ENCODE data around the gene STAMBPL1. TPM values are rescaled to one million over a fixed set of nuclear protein-coding genes. Genes with fewer than 3 reads are reported as not detected.

STAMBPL1 gene
- total RNA-seq, 4 donors from 2014 or later, result 14.4 to 26.3 (median 22.3) TPM

DNA sequence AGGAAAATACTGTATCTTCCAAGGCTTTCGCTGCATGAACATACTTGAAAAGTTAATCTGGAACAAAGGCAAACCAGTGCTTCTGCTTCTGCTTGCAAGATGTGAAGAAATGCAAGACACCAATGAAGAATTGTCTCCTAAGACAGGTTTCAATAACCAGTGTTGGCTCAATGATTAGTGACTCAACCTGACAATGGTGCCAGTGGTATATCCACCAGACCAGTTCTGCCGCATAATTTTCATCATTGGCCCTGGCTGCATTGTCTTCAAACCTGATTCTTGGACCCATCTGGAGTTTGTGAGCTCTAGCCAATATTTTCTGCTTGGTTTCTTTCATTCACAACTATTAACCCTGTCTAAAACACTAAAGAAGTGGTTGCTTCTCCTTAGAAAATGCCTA is 13.6 kb upstream of the STAMBPL1 start:
- Histone ChIP-seq H3K27me3 (no peaks in the 10 kb centered on the region), H3K27ac (no peak overlapping the region), H3K4me1 (no peaks in the 10 kb centered on the region), H3K36me3 (no peaks in the 10 kb centered on the region), H3K4me3 (no peak overlapping the region), H3K9me3 (no peaks in the 10 kb centered on the region)
- no peak for ATAC-seq
- 91 to 95% methylated on average over 2 of the region's 2 CpGs for WGBS, 2 donors (ENCODE audit: low coverage in 1 of 2)
- TF ChIP-seq EP300 (IDR thresholded peaks at IDR 0.05), result no peak
- TF ChIP-seq, protein P1, sequence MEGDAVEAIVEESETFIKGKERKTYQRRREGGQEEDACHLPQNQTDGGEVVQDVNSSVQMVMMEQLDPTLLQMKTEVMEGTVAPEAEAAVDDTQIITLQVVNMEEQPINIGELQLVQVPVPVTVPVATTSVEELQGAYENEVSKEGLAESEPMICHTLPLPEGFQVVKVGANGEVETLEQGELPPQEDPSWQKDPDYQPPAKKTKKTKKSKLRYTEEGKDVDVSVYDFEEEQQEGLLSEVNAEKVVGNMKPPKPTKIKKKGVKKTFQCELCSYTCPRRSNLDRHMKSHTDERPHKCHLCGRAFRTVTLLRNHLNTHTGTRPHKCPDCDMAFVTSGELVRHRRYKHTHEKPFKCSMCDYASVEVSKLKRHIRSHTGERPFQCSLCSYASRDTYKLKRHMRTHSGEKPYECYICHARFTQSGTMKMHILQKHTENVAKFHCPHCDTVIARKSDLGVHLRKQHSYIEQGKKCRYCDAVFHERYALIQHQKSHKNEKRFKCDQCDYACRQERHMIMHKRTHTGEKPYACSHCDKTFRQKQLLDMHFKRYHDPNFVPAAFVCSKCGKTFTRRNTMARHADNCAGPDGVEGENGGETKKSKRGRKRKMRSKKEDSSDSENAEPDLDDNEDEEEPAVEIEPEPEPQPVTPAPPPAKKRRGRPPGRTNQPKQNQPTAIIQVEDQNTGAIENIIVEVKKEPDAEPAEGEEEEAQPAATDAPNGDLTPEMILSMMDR (IDR thresholded peaks at IDR 0.05), result no peak
- no peak for TF ChIP-seq POLR2AphosphoS5 (IDR thresholded peaks at IDR 0.05)
- TF ChIP-seq POLR2A (IDR thresholded peaks at IDR 0.05), result no peak

DNA sequence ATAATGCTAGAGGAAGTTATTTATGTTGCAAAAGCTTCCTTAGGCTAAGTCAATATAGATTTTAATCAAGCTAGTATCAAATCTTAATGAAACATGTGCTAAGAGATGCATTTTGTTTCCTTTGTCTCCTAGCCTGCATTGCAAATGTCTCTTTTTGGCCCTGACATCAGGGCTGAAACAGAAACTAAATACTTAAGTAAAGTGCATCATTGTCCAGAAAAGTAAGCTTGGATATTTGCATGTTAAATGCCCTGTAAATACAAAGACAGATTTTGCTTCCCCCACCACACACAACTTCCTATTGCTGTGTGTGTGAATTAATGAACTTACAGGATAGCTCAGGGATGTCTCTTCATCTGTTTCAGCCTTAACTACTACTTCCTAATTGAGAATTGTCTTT is 10.0 kb upstream of the STAMBPL1 start:
- Histone ChIP-seq H3K9me3 (no peaks in the 10 kb centered on the region), H3K4me1 (no peaks in the 10 kb centered on the region), H3K4me3 (no peak overlapping the region), H3K36me3 (no peaks in the 10 kb centered on the region), H3K27ac (no peak overlapping the region), H3K27me3 (no peaks in the 10 kb centered on the region)
- TF ChIP-seq POLR2A (IDR thresholded peaks at IDR 0.05) (no peak), EP300 (IDR thresholded peaks at IDR 0.05) (no peak), POLR2AphosphoS5 (IDR thresholded peaks at IDR 0.05) (no peak)
- TF ChIP-seq, protein P1 (IDR thresholded peaks at IDR 0.05), result no peak
- no peak for ATAC-seq

DNA sequence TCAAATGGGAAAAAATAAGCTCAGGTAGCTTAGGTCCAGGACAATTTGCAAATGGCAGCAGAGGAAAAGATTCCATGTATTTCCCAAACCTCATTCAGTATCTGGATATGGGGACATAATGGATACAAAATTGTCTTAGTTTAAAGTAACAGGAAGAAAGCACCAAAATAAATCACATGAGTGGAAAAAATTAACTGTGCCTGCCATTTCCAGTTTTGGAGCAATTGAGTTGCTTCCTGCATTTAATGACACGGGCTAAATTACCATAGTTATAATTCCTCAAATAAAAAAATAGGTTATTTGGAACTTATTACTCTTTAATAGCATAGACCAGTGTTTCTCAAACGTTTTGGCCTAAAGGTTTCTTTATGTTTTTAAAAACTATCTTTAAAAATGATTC is 6.3 kb upstream of the STAMBPL1 start:
- WGBS, 2 donors (ENCODE audit: low coverage in 1 of 2), result 24 to 38% methylated on average over 2 of the region's 2 CpGs
- H3K4me3 ChIP-seq, result no peak overlapping the region
- no peak overlapping the region for H3K27ac ChIP-seq
- no peak for ATAC-seq
- no peak for TF ChIP-seq POLR2A (IDR thresholded peaks at IDR 0.05)
- TF ChIP-seq, protein P1 (IDR thresholded peaks at IDR 0.05), result no peak
- no peaks in the 10 kb centered on the region for H3K27me3 ChIP-seq
- H3K4me1 ChIP-seq, result no peaks in the 10 kb centered on the region
- no peaks in the 10 kb centered on the region for H3K9me3 ChIP-seq
- H3K36me3 ChIP-seq, result no peaks in the 10 kb centered on the region

- ATAC-seq, result no peak
- 76 to 100% methylated on average over 2 of the region's 2 CpGs for WGBS, 2 donors (ENCODE audit: low coverage in 1 of 2)
- Histone ChIP-seq H3K27me3 (no peaks in the 10 kb centered on the region), H3K4me1 (peaks cover 0 to 3% (median 0%) of the 10 kb centered on the region in 3 donors), H3K27ac (no peak overlapping the region), H3K4me3 (no peak overlapping the region), H3K36me3 (no peaks in the 10 kb centered on the region), H3K9me3 (no peaks in the 10 kb centered on the region)
- TF ChIP-seq EP300 (IDR thresholded peaks at IDR 0.05), result no peak
- no peak for TF ChIP-seq POLR2AphosphoS5 (IDR thresholded peaks at IDR 0.05)
- TF ChIP-seq, protein P1 (IDR thresholded peaks at IDR 0.05), result no peak
- no peak for TF ChIP-seq POLR2A (IDR thresholded peaks at IDR 0.05)
Measured at GRCh38 chr10:88874281-88874680, 5.8 kb upstream of the STAMBPL1 start.

GRCh38 chr10:88875081-88875480 is 5.0 kb upstream of the STAMBPL1 start:
- H3K9me3 ChIP-seq, result no peaks in the 10 kb centered on the region
- H3K27ac ChIP-seq, result no peak overlapping the region
- H3K4me1 ChIP-seq, result peaks cover 0 to 11% (median 0%) of the 10 kb centered on the region in 3 donors
- TF ChIP-seq, protein P1 (IDR thresholded peaks at IDR 0.05), result no peak
- TF ChIP-seq POLR2AphosphoS5 (IDR thresholded peaks at IDR 0.05) (no peak), POLR2A (IDR thresholded peaks at IDR 0.05) (no peak), EP300 (IDR thresholded peaks at IDR 0.05) (no peak)
- no peak for ATAC-seq
- no peak overlapping the region for H3K4me3 ChIP-seq
- H3K27me3 ChIP-seq, result no peaks in the 10 kb centered on the region
- no peaks in the 10 kb centered on the region for H3K36me3 ChIP-seq
